OCI-LY1 (cell line): ENCODE data around the gene SLC35G2.

Experiments
- CTCF ChIP-seq: fragments of 200-600 bp; sonication (generic), shearing (Covaris generic); IDR thresholded peaks from 2 replicates; pipeline ENCODE4 v1.5.1; 2017; ENCODE audit warnings: mild to moderate bottlenecking, antibody characterized with exemption, low read length, moderate library complexity, mixed read lengths
- EZH2 ChIP-seq: fragments of 200-600 bp; sonication (generic), shearing (Covaris generic); IDR thresholded peaks from 2 replicates; pipeline ENCODE4 v1.8.0; 2017; ENCODE audit warnings: borderline replicate concordance, mixed run types, mild to moderate bottlenecking, antibody characterized with exemption, low read length, moderate library complexity, mixed read lengths

- TF ChIP-seq CTCF (no peak), EZH2 (no peak)
Observed at GRCh38 chr3:136789976-136790375, 28.9 kb upstream of the SLC35G2 start.
